ENCODE data around the gene IGSF23.

The IGSF23 gene

GRCh38 chr19:44579663-44580365 lies 33.5 kb upstream of the IGSF23 start:
- Histone ChIP-seq H3K9me3 (replicated peaks; ENCODE audit: insufficient read depth, low read length) (no peaks in the 10 kb centered on the region), H3K36me3 (replicated peaks; ENCODE audit: insufficient read depth, low read length) (no peaks in the 10 kb centered on the region), H3K4me2 (ENCODE audit: low read depth, low read length) (no peak overlapping the region), H4K20me1 (ENCODE audit: insufficient read depth, low read length) (no peaks in the 10 kb centered on the region), H3K9ac (ENCODE audit: low read length) (no peak overlapping the region), H3K4me3 (ENCODE audit: low read length) (no peak overlapping the region), H3K4me1 (ENCODE audit: low read length) (no peaks in the 10 kb centered on the region), H3K27ac (ENCODE audit: low read length) (no peak overlapping the region), H3F3A (ENCODE audit: insufficient read depth, low read length) (no peaks in the 10 kb centered on the region), H3K9me2 (replicated peaks; ENCODE audit: insufficient read depth, low read length) (no peaks in the 10 kb centered on the region), H3K79me2 (ENCODE audit: low read length) (no peaks in the 10 kb centered on the region), H3K27me3 (replicated peaks; ENCODE audit: insufficient read depth, low read length) (no peaks in the 10 kb centered on the region), H2AFZ (ENCODE audit: low read length) (no peak overlapping the region)
- DNase-seq = no peak
- no peak for TF ChIP-seq EZH2phosphoT487 (IDR thresholded peaks at IDR 0.05; ENCODE audit: low read length)
- TF ChIP-seq EZH2 (optimal IDR thresholded peaks at IDR 0.05; ENCODE audit: low read depth, low read length) = no peak
- TF ChIP-seq, protein P1, sequence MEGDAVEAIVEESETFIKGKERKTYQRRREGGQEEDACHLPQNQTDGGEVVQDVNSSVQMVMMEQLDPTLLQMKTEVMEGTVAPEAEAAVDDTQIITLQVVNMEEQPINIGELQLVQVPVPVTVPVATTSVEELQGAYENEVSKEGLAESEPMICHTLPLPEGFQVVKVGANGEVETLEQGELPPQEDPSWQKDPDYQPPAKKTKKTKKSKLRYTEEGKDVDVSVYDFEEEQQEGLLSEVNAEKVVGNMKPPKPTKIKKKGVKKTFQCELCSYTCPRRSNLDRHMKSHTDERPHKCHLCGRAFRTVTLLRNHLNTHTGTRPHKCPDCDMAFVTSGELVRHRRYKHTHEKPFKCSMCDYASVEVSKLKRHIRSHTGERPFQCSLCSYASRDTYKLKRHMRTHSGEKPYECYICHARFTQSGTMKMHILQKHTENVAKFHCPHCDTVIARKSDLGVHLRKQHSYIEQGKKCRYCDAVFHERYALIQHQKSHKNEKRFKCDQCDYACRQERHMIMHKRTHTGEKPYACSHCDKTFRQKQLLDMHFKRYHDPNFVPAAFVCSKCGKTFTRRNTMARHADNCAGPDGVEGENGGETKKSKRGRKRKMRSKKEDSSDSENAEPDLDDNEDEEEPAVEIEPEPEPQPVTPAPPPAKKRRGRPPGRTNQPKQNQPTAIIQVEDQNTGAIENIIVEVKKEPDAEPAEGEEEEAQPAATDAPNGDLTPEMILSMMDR (IDR thresholded peaks at IDR 0.05; ENCODE audit: low read length) = no peak

GRCh38 chr19:44580366-44580895 lies 32.9 kb upstream of the IGSF23 start:
- H3K9ac ChIP-seq (ENCODE audit: low read length) = no peak overlapping the region
- H3K36me3 ChIP-seq (replicated peaks; ENCODE audit: insufficient read depth, low read length) = no peaks in the 10 kb centered on the region
- no peak overlapping the region for H3K4me3 ChIP-seq (ENCODE audit: low read length)

GRCh38 chr19:44581288-44581687 lies 32.1 kb upstream of the IGSF23 start:
- Histone ChIP-seq H4K20me1 (ENCODE audit: insufficient read depth, low read length) (no peaks in the 10 kb centered on the region), H2AFZ (ENCODE audit: low read length) (no peak overlapping the region), H3K36me3 (replicated peaks; ENCODE audit: insufficient read depth, low read length) (no peaks in the 10 kb centered on the region), H3K9me2 (replicated peaks; ENCODE audit: insufficient read depth, low read length) (no peaks in the 10 kb centered on the region), H3K79me2 (ENCODE audit: low read length) (no peaks in the 10 kb centered on the region), H3K4me3 (ENCODE audit: low read length) (no peak overlapping the region), H3K9me3 (replicated peaks; ENCODE audit: insufficient read depth, low read length) (no peaks in the 10 kb centered on the region), H3K4me1 (ENCODE audit: low read length) (no peaks in the 10 kb centered on the region), H3K9ac (ENCODE audit: low read length) (no peak overlapping the region), H3K27me3 (replicated peaks; ENCODE audit: insufficient read depth, low read length) (no peaks in the 10 kb centered on the region), H3K27ac (ENCODE audit: low read length) (no peak overlapping the region), H3F3A (ENCODE audit: insufficient read depth, low read length) (no peaks in the 10 kb centered on the region), H3K4me2 (ENCODE audit: low read depth, low read length) (no peak overlapping the region)
- no peak for DNase-seq
- TF ChIP-seq, protein P1 (IDR thresholded peaks at IDR 0.05; ENCODE audit: low read length) = no peak
- TF ChIP-seq EZH2phosphoT487 (IDR thresholded peaks at IDR 0.05; ENCODE audit: low read length) (no peak), EZH2 (optimal IDR thresholded peaks at IDR 0.05; ENCODE audit: low read depth, low read length) (no peak)

More at GRCh38 chr19:44580366-44580895, 32.9 kb upstream of the IGSF23 start:
- H3K4me2 ChIP-seq (ENCODE audit: low read depth, low read length) = no peak overlapping the region
- DNase-seq = no peak
- no peaks in the 10 kb centered on the region for H4K20me1 ChIP-seq (ENCODE audit: insufficient read depth, low read length)
- H3K4me1 ChIP-seq (ENCODE audit: low read length) = no peaks in the 10 kb centered on the region
- no peak for TF ChIP-seq EZH2phosphoT487 (IDR thresholded peaks at IDR 0.05; ENCODE audit: low read length)
- TF ChIP-seq EZH2 (optimal IDR thresholded peaks at IDR 0.05; ENCODE audit: low read depth, low read length) = no peak
- TF ChIP-seq, protein P1 (IDR thresholded peaks at IDR 0.05; ENCODE audit: low read length) = no peak
- H3K79me2 ChIP-seq (ENCODE audit: low read length) = no peaks in the 10 kb centered on the region
- H3F3A ChIP-seq (ENCODE audit: insufficient read depth, low read length) = no peaks in the 10 kb centered on the region
- H3K27ac ChIP-seq (ENCODE audit: low read length) = no peak overlapping the region
- no peaks in the 10 kb centered on the region for H3K9me3 ChIP-seq (replicated peaks; ENCODE audit: insufficient read depth, low read length)
- H3K9me2 ChIP-seq (replicated peaks; ENCODE audit: insufficient read depth, low read length) = no peaks in the 10 kb centered on the region
- no peak overlapping the region for H2AFZ ChIP-seq (ENCODE audit: low read length)
- H3K27me3 ChIP-seq (replicated peaks; ENCODE audit: insufficient read depth, low read length) = no peaks in the 10 kb centered on the region
